H1 (cell line): ENCODE measurements around the gene ARRB1. TPM values are rescaled to one million over a fixed set of nuclear protein-coding genes. Genes with fewer than 3 reads are reported as not detected.
A peak's percentile ranks its signal among the peaks of the same experiment; 100 is the strongest.
"Not testable (repeated sequence)": the region's sequence is repeated elsewhere in the genome, so short reads cannot be mapped to it uniquely, and the experiment has no call there.

ENCODE experiments used
- CTCF ChIA-PET: fragments of 300-600 bp; sonication (Branson Sonifier 250); formaldehyde crosslinking; loops from one replicate; lab custom pipeline; 2021; ENCODE audit not compliant: partially characterized antibody; lab: Charles Lee
- POLR2A ChIA-PET: fragments of 300-600 bp; sonication (Branson Sonifier 250); formaldehyde crosslinking; loops from one replicate; lab custom pipeline; 2021; ENCODE audit warnings: inconsistent platforms; ENCODE audit not compliant: partially characterized antibody; lab: Charles Lee
- DNase-seq, 2 experiments: peaks; one replicate each; pipeline versions ENCODE4 v3.0.0 to v3.0.0-alpha.2; 2010 to 2022; ENCODE audit warnings: low spot score in 2 of 2, low read depth in 1 of 2, mixed read lengths in 1 of 2
- FAIRE-seq: peaks from 2 replicates; lab custom pipeline; 2011; peaks lifted over from hg19 to GRCh38; lab: Jason Lieb, UNC
- H2AFZ ChIP-seq: 2 replicates; pipeline ENCODE4 v1.8.1; 2012; ENCODE audit warnings: low read length, inconsistent platforms
- H2AK5ac ChIP-seq: 2 replicates; pipeline ENCODE4 v1.6.1; 2013; ENCODE audit warnings: low read depth, low read length
- H2BK120ac ChIP-seq: replicated peaks from 2 replicates; pipeline ENCODE3; 2013; ENCODE audit warnings: low read depth, low read length, inconsistent platforms
- H2BK12ac ChIP-seq: 2 replicates; pipeline ENCODE4 v1.6.1; 2013; ENCODE audit warnings: low read depth, low read length
- H2BK15ac ChIP-seq: 2 replicates; pipeline ENCODE4 v1.6.1; 2013; ENCODE audit warnings: low read length
- H2BK20ac ChIP-seq: 2 replicates; pipeline ENCODE4 v1.6.1; 2013; ENCODE audit warnings: low read length
- H2BK5ac ChIP-seq: 2 replicates; pipeline ENCODE4 v1.6.1; 2013; ENCODE audit warnings: low read depth, low read length
- H3K14ac ChIP-seq: 2 replicates; pipeline ENCODE4 v1.6.1; 2013; ENCODE audit warnings: inconsistent platforms; ENCODE audit not compliant: insufficient read length
- H3K18ac ChIP-seq: 2 replicates; pipeline ENCODE4 v1.6.1; 2013; ENCODE audit warnings: low read length; ENCODE audit errors: extremely low read depth
- H3K23ac ChIP-seq: 2 replicates; pipeline ENCODE4 v1.6.1; 2013; ENCODE audit warnings: inconsistent platforms; ENCODE audit not compliant: insufficient read length
- H3K23me2 ChIP-seq: 2 replicates; pipeline ENCODE4 v1.6.1; 2013; ENCODE audit warnings: low read depth, low read length
- H3K27ac ChIP-seq: 2 replicates; pipeline ENCODE4 v1.6.1; 2011; ENCODE audit warnings: low read depth, low read length, inconsistent platforms
- H3K27me3 ChIP-seq, 4 experiments: replicated peaks in 1 of 4; 1 replicate in 1 of 4; 2 replicates in 3 of 4; pipeline versions ENCODE4 v1.6.1 to v1.8.1; 2011 to 2013; ENCODE audit warnings: low read length in 3 of 4, mild to moderate bottlenecking in 3 of 4, inconsistent platforms in 2 of 4, mixed read lengths in 2 of 4, moderate library complexity in 1 of 4; ENCODE audit not compliant: control insufficient read depth in 3 of 4, insufficient read depth in 3 of 4; ENCODE audit errors: extremely low read depth in 1 of 4
- H3K36me3 ChIP-seq, 4 experiments: 2 replicates each; pipeline versions ENCODE4 v1.6.1 to v1.8.1; 2011 to 2013; ENCODE audit warnings: mild to moderate bottlenecking in 4 of 4, low read length in 3 of 4, moderate library complexity in 2 of 4, control low read depth in 1 of 4, inconsistent platforms in 1 of 4; ENCODE audit not compliant: insufficient read depth in 4 of 4, control insufficient read depth in 2 of 4
- H3K4ac ChIP-seq: replicated peaks from 2 replicates; pipeline ENCODE3; 2013; ENCODE audit warnings: low read length, low read depth, mixed read lengths, inconsistent platforms; ENCODE audit not compliant: insufficient read length
- H3K4me1 ChIP-seq, 4 experiments: replicated peaks in 1 of 4; 1 replicate in 1 of 4; 2 replicates in 3 of 4; pipeline versions ENCODE4 v1.6.1 to v1.8.1; 2011 to 2013; ENCODE audit warnings: low read length in 3 of 4, inconsistent platforms in 2 of 4, mixed read lengths in 1 of 4; ENCODE audit not compliant: insufficient read depth in 4 of 4, control insufficient read depth in 3 of 4
- H3K4me2 ChIP-seq, 2 experiments: 2 replicates each; pipeline versions ENCODE4 v1.6.1 to v1.8.1; 2011 to 2013; ENCODE audit warnings: low read depth in 2 of 2, low read length in 2 of 2, control low read depth in 1 of 2, inconsistent platforms in 1 of 2, mild to moderate bottlenecking in 1 of 2; ENCODE audit not compliant: insufficient read depth in 1 of 2
- H3K4me3 ChIP-seq, 4 experiments: fragments of 200-600, 300-600 bp in 1 of 4; sonication (generic), shearing (Covaris generic), sonication (Bioruptor Twin) in 1 of 4; 2 replicates each; pipeline versions ENCODE4 v1.5.1 to v1.8.1; 2011 to 2016; ENCODE audit warnings: low read length in 4 of 4, low read depth in 3 of 4, control low read depth in 2 of 4, inconsistent platforms in 2 of 4, mild to moderate bottlenecking in 2 of 4, mixed read lengths in 1 of 4, moderate library complexity in 1 of 4; ENCODE audit not compliant: insufficient read depth in 2 of 4; ENCODE audit errors: extremely low read depth in 1 of 4
- H3K56ac ChIP-seq: replicated peaks from 2 replicates; pipeline ENCODE3; 2013; ENCODE audit warnings: low read depth, mild to moderate bottlenecking, mixed read lengths, low read length, inconsistent platforms; ENCODE audit not compliant: insufficient read length
- H3K79me1 ChIP-seq: 2 replicates; pipeline ENCODE4 v1.6.1; 2013; ENCODE audit warnings: low read depth, low read length, control low read depth
- H3K79me2 ChIP-seq, 2 experiments: 2 replicates each; pipeline versions ENCODE4 v1.6.1 to v1.8.1; 2012 to 2013; ENCODE audit warnings: low read length in 2 of 2, mild to moderate bottlenecking in 2 of 2, inconsistent platforms in 1 of 2; ENCODE audit not compliant: insufficient read depth in 2 of 2, control insufficient read depth in 1 of 2
- H3K9ac ChIP-seq, 4 experiments: replicated peaks in 1 of 4; 1 replicate in 1 of 4; 2 replicates in 3 of 4; pipeline versions ENCODE4 v1.6.1 to v1.8.1; 2011 to 2013; ENCODE audit warnings: low read depth in 3 of 4, low read length in 3 of 4, control low read depth in 2 of 4, mild to moderate bottlenecking in 2 of 4, moderate library complexity in 2 of 4, inconsistent platforms in 1 of 4; ENCODE audit errors: extremely low read depth in 1 of 4
- H3K9me3 ChIP-seq, 2 experiments: 2 replicates each; pipeline versions ENCODE4 v1.6.1 to v1.8.1; 2012 to 2013; ENCODE audit warnings: mild to moderate bottlenecking in 2 of 2, moderate library complexity in 2 of 2, control low read depth in 1 of 2, inconsistent platforms in 1 of 2, low read depth in 1 of 2, low read length in 1 of 2, mixed read lengths in 1 of 2; ENCODE audit not compliant: insufficient read depth in 2 of 2
- H4K20me1 ChIP-seq, 2 experiments: replicated peaks in 1 of 2; 2 replicates each; pipeline versions ENCODE3 to v1.8.1; 2011 to 2013; ENCODE audit warnings: inconsistent platforms in 2 of 2, low read length in 2 of 2, mild to moderate bottlenecking in 1 of 2; ENCODE audit not compliant: insufficient read depth in 2 of 2, control insufficient read depth in 1 of 2
- H4K5ac ChIP-seq: 2 replicates; pipeline ENCODE4 v1.6.1; 2013; ENCODE audit warnings: low read length, low read depth, mixed read lengths, inconsistent platforms; ENCODE audit not compliant: insufficient read length
- H4K8ac ChIP-seq: 2 replicates; pipeline ENCODE4 v1.8.0; 2013; ENCODE audit warnings: mild to moderate bottlenecking, moderate library complexity, low read length, inconsistent platforms; ENCODE audit not compliant: insufficient read depth; ENCODE audit errors: extremely low read depth
- H4K91ac ChIP-seq: replicated peaks from 2 replicates; pipeline ENCODE3; 2013; ENCODE audit warnings: low read length, mixed read lengths, inconsistent platforms; ENCODE audit not compliant: insufficient read length
- WGBS, 2 experiments: shearing (Covaris generic) in 1 of 2; methylation state at CpG; one replicate each; pipeline versions ENCODE4 v1.1.6 to v1.1.7; 2013 to 2015; ENCODE audit warnings: low lambda C conversion rate in 2 of 2, mixed read lengths in 2 of 2, inconsistent platforms in 1 of 2, low coverage in 1 of 2, missing lambda C conversion rate in 1 of 2; ENCODE audit not compliant: insufficient replicate concordance in 2 of 2, insufficient coverage in 1 of 2, insufficient read length in 1 of 2; ENCODE audit errors: extremely low coverage in 1 of 2, missing lambda C conversion rate in 1 of 2; 5-methylcytosine and 5-hydroxymethylcytosine counted together
- polyA plus RNA-seq, 7 experiments: library from polyadenylated mRNA; depleted of rRNA in 3 of 7; stranded (reverse) in 5 of 7; unstranded in 2 of 7; fragments of >200 nt in 5 of 7; fragments of 200-250 nt in 2 of 7; gene quantifications; 1 replicate in 5 of 7; 2 replicates in 1 of 7; 4 replicates in 1 of 7; pipeline versions ENCODE4 v1.2.1 to v1.2.3, GENCODE V29; 2011 to 2013; ENCODE audit warnings: missing spikeins in 2 of 7, mixed read lengths in 2 of 7
- total RNA-seq: library from RNA; stranded (reverse); fragmentation: NEBNext Ultra II Directional; extraction: Animal tissue kit (Norgen Biotek cat#: 25700); gene quantifications from 2 replicates; pipeline ENCODE4 v1.2.1, GENCODE V29; 2021

ARRB1 gene
- total and polyA plus RNA-seq, 2 of the 8 experiments (the other 6 are each of a cell fraction or from before 2014, with no cell fraction given), result 9.4 to 31.8 TPM

DNA sequence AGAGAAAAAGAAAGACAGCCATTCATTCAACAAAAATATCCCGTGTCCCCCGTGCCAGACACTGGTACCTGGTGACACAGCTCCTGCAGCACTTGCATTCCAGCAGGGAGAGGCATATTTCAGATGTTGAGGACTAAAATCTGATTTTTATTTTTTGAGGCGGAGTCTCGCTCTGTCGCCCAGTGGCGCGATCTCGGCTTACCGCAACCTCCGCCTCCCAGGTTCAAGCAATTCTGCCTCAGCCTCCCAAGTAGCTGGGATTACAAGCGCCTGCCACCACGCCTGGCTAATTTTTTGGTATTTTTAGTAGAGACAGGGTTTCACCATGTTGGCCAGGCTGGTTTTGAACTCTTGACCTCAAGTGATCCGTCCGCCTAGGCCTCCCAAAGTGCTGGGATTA is 20.6 kb downstream of the ARRB1 start:
- H3K79me2 ChIP-seq, FAIRE-seq, H3K4me2 ChIP-seq, H2BK15ac ChIP-seq, H3K79me1 ChIP-seq, H4K20me1 ChIP-seq, H3K4me3 ChIP-seq, H3K14ac ChIP-seq, DNase-seq, H2AK5ac ChIP-seq, H3K23me2 ChIP-seq, H3K56ac ChIP-seq, H3K9ac ChIP-seq, H3K9me3 ChIP-seq, H3K27me3 ChIP-seq, H2AFZ ChIP-seq, H3K23ac ChIP-seq, H3K36me3 ChIP-seq, H4K91ac ChIP-seq: not testable (repeated sequence)
- Histone ChIP-seq H2BK120ac (peak overlapping the region; percentile 4), H3K4me1 (peaks cover 0 to 14% (median 8%) of the 10 kb centered on the region in 4 experiments; a peak in 6 of 7 replicates), H2BK20ac (0 out of 2 replicates have a peak overlapping the region, but pooled peaks have one; percentile 43), H2BK12ac (0 out of 2 replicates have a peak overlapping the region, but pooled peaks have one; percentile 43), H3K4ac (peak overlapping the region; percentile 19), H3K27ac (peak overlapping the region; percentile 4; the same call in 1 of the 2 replicates), H4K8ac (peak overlapping the region; percentile 43; the same call in 1 of the 2 replicates), H3K18ac (peak overlapping the region; percentile 64), H4K5ac (peak overlapping the region; percentile 54), H2BK5ac (peak overlapping the region; percentile 96; the same call in 1 of the 2 replicates)
- CTCF ChIA-PET, result interaction anchor here (1.0 to 11.1 kb wide), 14 partner anchors 11 to 95 kb away, joined by 3 to 167 read pairs (median 4); partner anchors contain the start of genes ARRB1 and TPBGL
- WGBS, 2 experiments, result 91% methylated on average over 14 of the region's 14 CpGs; no CpG with 5 or more reads in 1 of the 2 experiments
- POLR2A ChIA-PET, result interaction anchor here (1.4 to 6.2 kb wide), 10 partner anchors 8 to 76 kb away, joined by 4 to 51 read pairs (median 17); partner anchors contain the start of gene ARRB1
